OCI-LY7 (cell line): Measurements from ENCODE around the gene POFUT1. TPM values are rescaled to one million over a fixed set of nuclear protein-coding genes. Genes with fewer than 3 reads are reported as not detected.

Experiments
- BruUV-seq: library from RNA; stranded (reverse); fragments of 400-500 nt; replicated peaks from 2 replicates; lab custom pipeline; 2021; lab: Mats Ljungman, UMichigan
- CTCF ChIA-PET: fragments of 300-600 bp; sonication (Branson Sonifier 250); formaldehyde crosslinking; loops from one replicate; lab custom pipeline; 2022; ENCODE audit warnings: antibody characterized with exemption; ENCODE audit not compliant: unreplicated experiment; lab: Charles Lee
- POLR2A ChIA-PET: fragments of 300-600 bp; sonication (Branson Sonifier 250); formaldehyde crosslinking; loops from one replicate; lab custom pipeline; 2022; ENCODE audit warnings: antibody characterized with exemption; lab: Charles Lee
- DNase-seq: peaks from one replicate; pipeline ENCODE4 v3.0.0-alpha.2; 2015; ENCODE audit warnings: low spot score
- H2AFZ ChIP-seq: fragments of 200-600 bp; sonication (generic), shearing (Covaris generic); 2 replicates; pipeline ENCODE4 v1.6.1; 2014; ENCODE audit warnings: mild to moderate bottlenecking, antibody characterized with exemption, low read length, moderate library complexity
- H3K27ac ChIP-seq: fragments of 200-600 bp; sonication (generic); 2 replicates; pipeline ENCODE4 v1.5.1; 2014; ENCODE audit warnings: mixed run types, low read depth, mild to moderate bottlenecking, moderate library complexity, low read length, inconsistent platforms; ENCODE audit not compliant: poor library complexity, severe bottlenecking
- H3K36me3 ChIP-seq: fragments of 200-600 bp; sonication (generic); 2 replicates; pipeline ENCODE4 v1.6.1; 2014; ENCODE audit warnings: mild to moderate bottlenecking, antibody characterized with exemption, low read length, moderate library complexity, mixed read lengths; ENCODE audit not compliant: insufficient read depth
- H3K4me1 ChIP-seq: fragments of 200-600 bp; sonication (generic); 2 replicates; pipeline ENCODE4 v1.5.1; 2014; ENCODE audit warnings: mild to moderate bottlenecking, low read length; ENCODE audit not compliant: insufficient read depth, poor library complexity, severe bottlenecking
- H3K4me2 ChIP-seq: fragments of 200-600 bp; sonication (generic); 2 replicates; pipeline ENCODE4 v1.6.1; 2014; ENCODE audit warnings: mild to moderate bottlenecking, low read length
- H3K4me3 ChIP-seq: fragments of 200-600 bp; sonication (generic); 2 replicates; pipeline ENCODE4 v1.5.1; 2014; ENCODE audit warnings: mild to moderate bottlenecking, low read depth, low read length; ENCODE audit not compliant: poor library complexity, severe bottlenecking
- H3K79me2 ChIP-seq: fragments of 200-600 bp; sonication (generic); 2 replicates; pipeline ENCODE4 v1.6.1; 2016; ENCODE audit warnings: low read depth, mild to moderate bottlenecking, low read length, moderate library complexity, mixed read lengths; ENCODE audit not compliant: insufficient read depth
- H3K9me2 ChIP-seq: fragments of 200-600 bp; sonication (generic); 2 replicates; pipeline ENCODE4 v1.6.1; 2016; ENCODE audit warnings: mild to moderate bottlenecking, low read length, mixed read lengths; ENCODE audit not compliant: insufficient read depth
- H3K9me3 ChIP-seq: fragments of 200-600 bp; sonication (generic); 2 replicates; pipeline ENCODE4 v1.6.1; 2014; ENCODE audit warnings: mild to moderate bottlenecking, mixed run types, low read length, mixed read lengths
- H4K20me1 ChIP-seq: fragments of 200-600 bp; sonication (generic); 2 replicates; pipeline ENCODE4 v1.6.1; 2014; ENCODE audit warnings: mild to moderate bottlenecking, antibody characterized with exemption, low read length, moderate library complexity, mixed read lengths; ENCODE audit not compliant: insufficient read depth
- EZH2phosphoT487 ChIP-seq: fragments of 200-600 bp; sonication (generic); IDR thresholded peaks from 2 replicates; pipeline ENCODE4 v1.6.1; 2018; ENCODE audit warnings: low read depth, borderline replicate concordance, mild to moderate bottlenecking, mixed run types, antibody characterized with exemption, low read length, moderate library complexity, mixed read lengths
- intact Hi-C: fragments of 100-400 bp; cut with micrococcal nuclease; formaldehyde crosslinking; loops from one replicate; pipeline ENCODE4 v1.10.0; 2022; ENCODE audit not compliant: unreplicated experiment
- total RNA-seq, 2 experiments: library from RNA; depleted of rRNA in 1 of 2; stranded (reverse); fragments of >200 nt in 1 of 2; shearing (Covaris generic) in 1 of 2; gene quantifications; 2 replicates each; pipeline ENCODE4 v1.2.3, GENCODE V29; 2014 to 2022
- TF ChIP-seq, protein P1 (sequence below): fragments of 200-600 bp; sonication (generic); conservative IDR thresholded peaks from 2 replicates; pipeline ENCODE4 v1.5.1; 2014; ENCODE audit warnings: mild to moderate bottlenecking, antibody characterized with exemption, low read length, moderate library complexity, mixed read lengths

POFUT1 gene
- total RNA-seq, 2 experiments from 2014 or later, result 21.4 to 33.1 TPM

DNA sequence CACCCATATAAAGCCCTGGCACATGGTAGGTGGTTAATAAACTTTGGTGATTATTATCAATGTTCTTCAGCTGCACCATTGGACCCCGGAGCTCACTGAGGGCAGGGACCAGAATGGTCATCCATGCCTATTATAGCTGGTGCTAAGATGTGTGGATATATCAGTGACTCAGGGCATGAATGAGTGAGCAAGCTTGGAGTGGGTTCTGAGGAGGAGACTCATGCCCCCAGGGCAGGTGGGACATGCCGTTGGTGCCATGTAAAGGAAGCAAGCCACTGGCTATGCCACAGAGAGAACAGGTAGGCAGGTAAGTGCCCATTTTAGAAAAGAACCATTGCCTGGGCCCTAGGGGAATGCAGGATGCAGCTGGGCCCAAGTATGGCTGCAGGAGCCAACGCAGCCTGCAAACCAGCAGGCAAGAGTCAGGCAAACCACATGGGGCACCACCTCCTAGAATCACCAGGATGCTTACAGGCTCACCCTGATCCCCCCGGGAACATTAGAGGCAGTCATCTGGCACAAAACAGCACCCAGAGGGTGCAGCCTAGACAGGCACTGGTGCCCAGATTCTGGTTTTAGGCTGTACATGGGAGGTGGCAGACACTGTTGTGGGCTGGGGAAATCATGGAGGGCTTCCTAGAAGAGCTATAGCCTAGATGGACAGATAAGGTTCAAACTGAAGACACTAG is 23.6 kb upstream of the POFUT1 start:
- BruUV-seq, result no TSS peak
- Histone ChIP-seq H3K27ac (no peak overlapping the region), H3K79me2 (no peaks in the 10 kb centered on the region), H2AFZ (no peak overlapping the region), H3K9me2 (no peaks in the 10 kb centered on the region), H3K4me1 (no peaks in the 10 kb centered on the region), H3K4me3 (no peak overlapping the region), H3K36me3 (no peaks in the 10 kb centered on the region), H3K4me2 (no peak overlapping the region), H4K20me1 (no peaks in the 10 kb centered on the region), H3K9me3 (no peaks in the 10 kb centered on the region)
- no peak for TF ChIP-seq EZH2phosphoT487
- TF ChIP-seq, protein P1, sequence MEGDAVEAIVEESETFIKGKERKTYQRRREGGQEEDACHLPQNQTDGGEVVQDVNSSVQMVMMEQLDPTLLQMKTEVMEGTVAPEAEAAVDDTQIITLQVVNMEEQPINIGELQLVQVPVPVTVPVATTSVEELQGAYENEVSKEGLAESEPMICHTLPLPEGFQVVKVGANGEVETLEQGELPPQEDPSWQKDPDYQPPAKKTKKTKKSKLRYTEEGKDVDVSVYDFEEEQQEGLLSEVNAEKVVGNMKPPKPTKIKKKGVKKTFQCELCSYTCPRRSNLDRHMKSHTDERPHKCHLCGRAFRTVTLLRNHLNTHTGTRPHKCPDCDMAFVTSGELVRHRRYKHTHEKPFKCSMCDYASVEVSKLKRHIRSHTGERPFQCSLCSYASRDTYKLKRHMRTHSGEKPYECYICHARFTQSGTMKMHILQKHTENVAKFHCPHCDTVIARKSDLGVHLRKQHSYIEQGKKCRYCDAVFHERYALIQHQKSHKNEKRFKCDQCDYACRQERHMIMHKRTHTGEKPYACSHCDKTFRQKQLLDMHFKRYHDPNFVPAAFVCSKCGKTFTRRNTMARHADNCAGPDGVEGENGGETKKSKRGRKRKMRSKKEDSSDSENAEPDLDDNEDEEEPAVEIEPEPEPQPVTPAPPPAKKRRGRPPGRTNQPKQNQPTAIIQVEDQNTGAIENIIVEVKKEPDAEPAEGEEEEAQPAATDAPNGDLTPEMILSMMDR, result no peak
- intact Hi-C loops, result no loop called here
- CTCF ChIA-PET, result no interaction called here
- POLR2A ChIA-PET, result no interaction called here
- DNase-seq, result no peak

DNA sequence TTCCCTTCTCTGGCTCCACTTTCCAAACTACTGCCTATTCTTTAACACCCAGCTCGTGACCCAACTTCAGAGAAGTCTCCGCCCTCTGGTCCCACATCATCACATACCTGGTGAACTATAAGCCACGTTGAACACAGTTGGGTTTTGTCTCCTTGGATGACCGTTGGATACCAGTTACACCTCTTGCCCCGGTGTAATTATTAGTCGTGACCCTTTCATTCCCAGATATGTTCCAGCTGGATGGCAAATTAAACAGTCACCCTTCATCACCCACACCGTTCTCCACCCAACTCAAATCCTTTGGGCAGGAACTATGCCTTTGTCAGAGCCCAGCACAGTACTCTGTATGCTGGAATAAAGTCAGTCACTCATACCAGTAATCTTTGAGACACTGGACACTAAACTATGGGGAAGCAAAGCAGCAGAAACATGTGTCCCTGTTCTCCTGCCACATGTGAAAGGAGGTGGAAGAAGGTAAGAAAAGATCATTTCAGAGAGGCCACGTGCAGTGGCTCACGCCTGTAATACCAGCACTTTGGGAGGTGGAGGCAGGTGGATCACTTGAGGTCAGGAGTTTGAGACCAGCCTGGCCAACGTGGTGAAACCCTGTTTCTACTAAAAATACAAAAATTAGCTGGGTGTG is 22.6 kb upstream of the POFUT1 start:
- intact Hi-C loops, result no loop called here
- H3K4me1 ChIP-seq, result no peaks in the 10 kb centered on the region
- DNase-seq, result no peak
- CTCF ChIA-PET, result no interaction called here
- H3K36me3 ChIP-seq, result no peaks in the 10 kb centered on the region
- H3K4me3 ChIP-seq, result no peak overlapping the region
- POLR2A ChIA-PET, result no interaction called here
- no TSS peak for BruUV-seq
- no peak overlapping the region for H3K27ac ChIP-seq
- H3K9me2 ChIP-seq, result no peaks in the 10 kb centered on the region
- no peaks in the 10 kb centered on the region for H3K79me2 ChIP-seq
- no peaks in the 10 kb centered on the region for H4K20me1 ChIP-seq
- H3K4me2 ChIP-seq, result no peak overlapping the region
- TF ChIP-seq EZH2phosphoT487, result no peak
- TF ChIP-seq, protein P1, result no peak
- H2AFZ ChIP-seq, result no peak overlapping the region
- H3K9me3 ChIP-seq, result no peaks in the 10 kb centered on the region

DNA sequence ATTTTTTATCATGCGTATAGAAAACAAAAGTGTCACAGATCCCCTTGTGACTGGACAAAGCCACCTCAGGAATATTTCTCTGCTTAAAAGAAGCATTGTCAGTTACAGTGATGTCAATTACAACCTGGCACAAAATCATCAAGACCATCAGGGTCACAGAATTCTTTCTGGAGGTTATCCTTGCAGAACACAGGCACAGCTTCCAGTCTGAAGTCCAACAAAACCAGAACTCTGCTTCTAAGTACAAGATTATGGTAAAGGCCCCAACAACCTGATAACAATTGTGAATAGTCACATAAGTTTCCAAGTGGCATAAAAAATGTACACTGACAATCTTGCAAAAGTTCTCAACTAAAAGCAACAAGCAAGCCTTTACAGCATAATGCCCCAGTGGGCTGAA is 21.2 kb upstream of the POFUT1 start:
- POLR2A ChIA-PET, result interaction anchor here (0.6 kb wide), 3 partner anchors 109 to 547 kb away, joined by 4 to 5 read pairs (median 5); no protein-coding TSS in a partner anchor
- BruUV-seq, result no TSS peak

More for the DNA sequence above, 21.2 kb upstream of the POFUT1 start:
- peaks cover 2% of the 10 kb centered on the region; the same call in 1 of the 2 replicates for H3K36me3 ChIP-seq
- no peak for DNase-seq
- H2AFZ ChIP-seq, result no peak overlapping the region
- H4K20me1 ChIP-seq, result no peaks in the 10 kb centered on the region
- no peaks in the 10 kb centered on the region for H3K79me2 ChIP-seq
- H3K27ac ChIP-seq, result no peak overlapping the region
- CTCF ChIA-PET, result no interaction called here
- no peak overlapping the region for H3K4me2 ChIP-seq
- H3K9me3 ChIP-seq, result no peaks in the 10 kb centered on the region
- TF ChIP-seq, protein P1, result no peak
- TF ChIP-seq EZH2phosphoT487, result no peak
- H3K9me2 ChIP-seq, result no peaks in the 10 kb centered on the region
- no peaks in the 10 kb centered on the region for H3K4me1 ChIP-seq
- intact Hi-C loops, result no loop called here
- H3K4me3 ChIP-seq, result no peak overlapping the region
